ENCODE measurements around the gene HADHA. TPM values are rescaled to one million over a fixed set of nuclear protein-coding genes. Genes with fewer than 3 reads are reported as not detected.

HADHA gene
- polyA plus RNA-seq, 1 of the 3 experiments (the other 2 are of a cell fraction), result 64.3 TPM

GRCh38 chr2:26184121-26184520 is 60.3 kb downstream of the HADHA start:
- 97% methylated on average over 34 of the region's 34 CpGs for WGBS (ENCODE audit: low lambda C conversion rate)
- TF ChIP-seq, protein P1, sequence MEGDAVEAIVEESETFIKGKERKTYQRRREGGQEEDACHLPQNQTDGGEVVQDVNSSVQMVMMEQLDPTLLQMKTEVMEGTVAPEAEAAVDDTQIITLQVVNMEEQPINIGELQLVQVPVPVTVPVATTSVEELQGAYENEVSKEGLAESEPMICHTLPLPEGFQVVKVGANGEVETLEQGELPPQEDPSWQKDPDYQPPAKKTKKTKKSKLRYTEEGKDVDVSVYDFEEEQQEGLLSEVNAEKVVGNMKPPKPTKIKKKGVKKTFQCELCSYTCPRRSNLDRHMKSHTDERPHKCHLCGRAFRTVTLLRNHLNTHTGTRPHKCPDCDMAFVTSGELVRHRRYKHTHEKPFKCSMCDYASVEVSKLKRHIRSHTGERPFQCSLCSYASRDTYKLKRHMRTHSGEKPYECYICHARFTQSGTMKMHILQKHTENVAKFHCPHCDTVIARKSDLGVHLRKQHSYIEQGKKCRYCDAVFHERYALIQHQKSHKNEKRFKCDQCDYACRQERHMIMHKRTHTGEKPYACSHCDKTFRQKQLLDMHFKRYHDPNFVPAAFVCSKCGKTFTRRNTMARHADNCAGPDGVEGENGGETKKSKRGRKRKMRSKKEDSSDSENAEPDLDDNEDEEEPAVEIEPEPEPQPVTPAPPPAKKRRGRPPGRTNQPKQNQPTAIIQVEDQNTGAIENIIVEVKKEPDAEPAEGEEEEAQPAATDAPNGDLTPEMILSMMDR (IDR thresholded peaks at IDR 0.05), result no peak
- TF ChIP-seq NFIC (IDR thresholded peaks at IDR 0.05; ENCODE audit: borderline replicate concordance), result no peak
- no peak for TF ChIP-seq RCOR1 (IDR thresholded peaks at IDR 0.05; ENCODE audit: low read length)
- TF ChIP-seq MAX (IDR thresholded peaks at IDR 0.05; ENCODE audit: low read depth), result no peak
- TF ChIP-seq, protein P2, sequence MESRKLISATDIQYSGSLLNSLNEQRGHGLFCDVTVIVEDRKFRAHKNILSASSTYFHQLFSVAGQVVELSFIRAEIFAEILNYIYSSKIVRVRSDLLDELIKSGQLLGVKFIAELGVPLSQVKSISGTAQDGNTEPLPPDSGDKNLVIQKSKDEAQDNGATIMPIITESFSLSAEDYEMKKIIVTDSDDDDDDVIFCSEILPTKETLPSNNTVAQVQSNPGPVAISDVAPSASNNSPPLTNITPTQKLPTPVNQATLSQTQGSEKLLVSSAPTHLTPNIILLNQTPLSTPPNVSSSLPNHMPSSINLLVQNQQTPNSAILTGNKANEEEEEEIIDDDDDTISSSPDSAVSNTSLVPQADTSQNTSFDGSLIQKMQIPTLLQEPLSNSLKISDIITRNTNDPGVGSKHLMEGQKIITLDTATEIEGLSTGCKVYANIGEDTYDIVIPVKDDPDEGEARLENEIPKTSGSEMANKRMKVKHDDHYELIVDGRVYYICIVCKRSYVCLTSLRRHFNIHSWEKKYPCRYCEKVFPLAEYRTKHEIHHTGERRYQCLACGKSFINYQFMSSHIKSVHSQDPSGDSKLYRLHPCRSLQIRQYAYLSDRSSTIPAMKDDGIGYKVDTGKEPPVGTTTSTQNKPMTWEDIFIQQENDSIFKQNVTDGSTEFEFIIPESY (IDR thresholded peaks at IDR 0.05; ENCODE audit: borderline replicate concordance, low read depth), result no peak
- no peak for TF ChIP-seq GATA2 (CRISPR knock-in tag; IDR thresholded peaks at IDR 0.05)
- TF ChIP-seq POLR2AphosphoS5 (IDR thresholded peaks at IDR 0.05; ENCODE audit: low read depth, low read length), result no peak
- no peak for TF ChIP-seq YY1 (IDR thresholded peaks at IDR 0.05; ENCODE audit: low read depth)
- no peak for TF ChIP-seq GABPA (IDR thresholded peaks at IDR 0.05; ENCODE audit: low read depth)
- no peak for TF ChIP-seq ELF1 (IDR thresholded peaks at IDR 0.05)
- no peak for TF ChIP-seq TAF1 (IDR thresholded peaks at IDR 0.05; ENCODE audit: borderline replicate concordance, low read depth, low read length)
- no peak for TF ChIP-seq MXI1 (IDR thresholded peaks at IDR 0.05; ENCODE audit: low read depth, low read length)
- ChIA-PET POLR2A (interaction anchor here (0.6 kb wide), 1 partner anchor 9 kb away, joined by 3 read pairs; no protein-coding TSS in a partner anchor), CTCF (no interaction called here)
- H3K4me3 ChIP-seq (ENCODE audit: low read depth in 2 of 2, low read length in 1 of 2), result no peak overlapping the region
- H3K9ac ChIP-seq, result no peak overlapping the region
- H3K36me3 ChIP-seq (replicated peaks in 1 of 2; ENCODE audit: control insufficient read depth in 1 of 2, insufficient read depth in 2 of 2, low read length in 1 of 2), result no peaks in the 10 kb centered on the region
- H2AFZ ChIP-seq (ENCODE audit: low read depth), result no peak overlapping the region
- no peaks in the 10 kb centered on the region for H4K20me1 ChIP-seq (ENCODE audit: insufficient read depth)
- no peaks in the 10 kb centered on the region for H3F3A ChIP-seq (replicated peaks; ENCODE audit: insufficient read depth)
- no peak overlapping the region for H3K4me2 ChIP-seq
- no peaks in the 10 kb centered on the region for H3K79me2 ChIP-seq (ENCODE audit: insufficient read depth)
- no peaks in the 10 kb centered on the region for H3K9me2 ChIP-seq
- no peaks in the 10 kb centered on the region for H3K27me3 ChIP-seq (ENCODE audit: insufficient read depth)
- peak; percentile 28 for DNase-seq
- H3K4me1 ChIP-seq (ENCODE audit: control insufficient read depth in 1 of 2, insufficient read depth in 2 of 2, low read depth in 1 of 2, low read length in 1 of 2), result peaks cover 0 to 6% of the 10 kb centered on the region in 2 experiments; a peak in 1 of 4 replicates
- no peak overlapping the region for H3K27ac ChIP-seq (ENCODE audit: low read depth in 2 of 2, low read length in 1 of 2)
- H3K9me3 ChIP-seq, result no peaks in the 10 kb centered on the region

GRCh38 chr2:26182887-26183630 is 61.4 kb downstream of the HADHA start:
- CTCF ChIA-PET, result interaction anchor here (1.0 kb wide), 1 partner anchor 395 kb away, joined by 3 read pairs; no protein-coding TSS in a partner anchor
- POLR2A ChIA-PET, result interaction anchor here (0.5 kb wide), 1 partner anchor 188 kb away, joined by 5 read pairs; no protein-coding TSS in a partner anchor
- no peak overlapping the region for H3K27ac ChIP-seq (ENCODE audit: low read depth in 2 of 2, low read length in 1 of 2)
- TF ChIP-seq GABPA (IDR thresholded peaks at IDR 0.05; ENCODE audit: low read depth), result no peak
- no peak for TF ChIP-seq RXRA (IDR thresholded peaks at IDR 0.05; ENCODE audit: borderline replicate concordance, low read depth)
- no peak for TF ChIP-seq FOSL2 (IDR thresholded peaks at IDR 0.05; ENCODE audit: borderline replicate concordance, low read depth)
- TF ChIP-seq SIN3A (IDR thresholded peaks at IDR 0.05; ENCODE audit: borderline replicate concordance, low read depth, low read length), result no peak
- TF ChIP-seq, protein P1 (IDR thresholded peaks at IDR 0.05), result no peak
- TF ChIP-seq, protein P3, sequence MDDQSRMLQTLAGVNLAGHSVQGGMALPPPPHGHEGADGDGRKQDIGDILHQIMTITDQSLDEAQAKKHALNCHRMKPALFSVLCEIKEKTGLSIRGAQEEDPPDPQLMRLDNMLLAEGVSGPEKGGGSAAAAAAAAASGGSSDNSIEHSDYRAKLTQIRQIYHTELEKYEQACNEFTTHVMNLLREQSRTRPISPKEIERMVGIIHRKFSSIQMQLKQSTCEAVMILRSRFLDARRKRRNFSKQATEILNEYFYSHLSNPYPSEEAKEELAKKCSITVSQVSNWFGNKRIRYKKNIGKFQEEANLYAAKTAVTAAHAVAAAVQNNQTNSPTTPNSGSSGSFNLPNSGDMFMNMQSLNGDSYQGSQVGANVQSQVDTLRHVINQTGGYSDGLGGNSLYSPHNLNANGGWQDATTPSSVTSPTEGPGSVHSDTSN (IDR thresholded peaks at IDR 0.05), result no peak
- no peak for TF ChIP-seq NRF1 (IDR thresholded peaks at IDR 0.05; ENCODE audit: low read depth, low read length)
- TF ChIP-seq FOXJ3 (CRISPR knock-in tag; IDR thresholded peaks at IDR 0.05), result no peak

More at GRCh38 chr2:26182887-26183630, 61.4 kb downstream of the HADHA start:
- Histone ChIP-seq H3K9ac (no peak overlapping the region), H3K4me1 (ENCODE audit: control insufficient read depth in 1 of 2, insufficient read depth in 2 of 2, low read depth in 1 of 2, low read length in 1 of 2) (peaks cover 0 to 7% of the 10 kb centered on the region in 2 experiments; a peak in 1 of 4 replicates), H3K9me3 (no peaks in the 10 kb centered on the region), H3K9me2 (no peaks in the 10 kb centered on the region), H3K4me3 (ENCODE audit: low read depth in 2 of 2, low read length in 1 of 2) (no peak overlapping the region), H3K27me3 (ENCODE audit: insufficient read depth) (no peaks in the 10 kb centered on the region), H3K36me3 (replicated peaks in 1 of 2; ENCODE audit: control insufficient read depth in 1 of 2, insufficient read depth in 2 of 2, low read length in 1 of 2) (no peaks in the 10 kb centered on the region), H2AFZ (ENCODE audit: low read depth) (no peak overlapping the region), H3F3A (replicated peaks; ENCODE audit: insufficient read depth) (no peaks in the 10 kb centered on the region), H4K20me1 (ENCODE audit: insufficient read depth) (no peaks in the 10 kb centered on the region), H3K79me2 (ENCODE audit: insufficient read depth) (no peaks in the 10 kb centered on the region), H3K4me2 (no peak overlapping the region)
- WGBS (ENCODE audit: low lambda C conversion rate), result 94% methylated on average over 9 of the region's 11 CpGs
- DNase-seq, result no peak

All from SK-N-SH (cell line).